Measurements from ENCODE around the gene SESN3. TPM values are rescaled to one million over a fixed set of nuclear protein-coding genes. Genes with fewer than 3 reads are reported as not detected.
A peak's percentile ranks its signal among the peaks of the same experiment; 100 is the strongest.

Gene SESN3
- total RNA-seq, 3 donors from 2014 or later: 28.2 to 98.1 (median 39.7) TPM

GRCh38 chr11:95165638-95166037 is 65.4 kb downstream of the SESN3 start:
- Histone ChIP-seq H3K36me3 (no peaks in the 10 kb centered on the region), H3K4me1 (no peaks in the 10 kb centered on the region), H3K27ac (no peak overlapping the region), H3K9me3 (no peaks in the 10 kb centered on the region), H3K4me3 (no peak overlapping the region), H3K27me3 (no peaks in the 10 kb centered on the region)
- TF ChIP-seq POLR2A (IDR thresholded peaks at IDR 0.05) (no peak), CTCF (IDR thresholded peaks at IDR 0.05) (no peak), POLR2AphosphoS5 (IDR thresholded peaks at IDR 0.05) (no peak)
- DNase-seq (ENCODE audit: low spot score in 2 of 2): no peak
- intact Hi-C loops (cut with DNase I; ENCODE audit: low total_unique reads): no loop called here

GRCh38 chr11:95163106-95163505 is 67.9 kb downstream of the SESN3 start:
- Histone ChIP-seq H3K36me3 (no peaks in the 10 kb centered on the region), H3K4me1 (no peaks in the 10 kb centered on the region), H3K27me3 (no peaks in the 10 kb centered on the region), H3K9me3 (no peaks in the 10 kb centered on the region), H3K27ac (no peak overlapping the region), H3K4me3 (no peak overlapping the region)
- no peak for TF ChIP-seq POLR2A (IDR thresholded peaks at IDR 0.05)
- no peak for TF ChIP-seq POLR2AphosphoS5 (IDR thresholded peaks at IDR 0.05)
- no peak for TF ChIP-seq CTCF (IDR thresholded peaks at IDR 0.05)
- intact Hi-C loops (cut with DNase I; ENCODE audit: low total_unique reads): no loop called here
- DNase-seq (ENCODE audit: low spot score in 2 of 2): no peak

GRCh38 chr11:95161248-95161647 is 69.8 kb downstream of the SESN3 start:
- H3K27ac ChIP-seq: no peak overlapping the region
- TF ChIP-seq POLR2AphosphoS5 (IDR thresholded peaks at IDR 0.05) (no peak), POLR2A (IDR thresholded peaks at IDR 0.05) (no peak), CTCF (IDR thresholded peaks at IDR 0.05) (no peak)
- no peaks in the 10 kb centered on the region for H3K9me3 ChIP-seq
- intact Hi-C loops (cut with DNase I; ENCODE audit: low total_unique reads): no loop called here
- H3K36me3 ChIP-seq: no peaks in the 10 kb centered on the region
- H3K27me3 ChIP-seq: no peaks in the 10 kb centered on the region
- no peaks in the 10 kb centered on the region for H3K4me1 ChIP-seq
- DNase-seq (ENCODE audit: low spot score in 2 of 2): no peak
- H3K4me3 ChIP-seq: no peak overlapping the region

GRCh38 chr11:95157824-95158223 is 73.2 kb downstream of the SESN3 start:
- TF ChIP-seq CTCF (IDR thresholded peaks at IDR 0.05): no peak
- no peak for TF ChIP-seq POLR2AphosphoS5 (IDR thresholded peaks at IDR 0.05)
- TF ChIP-seq POLR2A (IDR thresholded peaks at IDR 0.05): no peak
- H3K4me1 ChIP-seq: no peaks in the 10 kb centered on the region
- intact Hi-C loops (cut with DNase I; ENCODE audit: low total_unique reads): loop anchor here (10.0 kb wide), 2 partner anchors 547 to 607 kb away; no protein-coding TSS in a partner anchor

GRCh38 chr11:95156916-95157541 is 74.0 kb downstream of the SESN3 start:
- H3K4me1 ChIP-seq: peaks cover 0 to under 1% of the 10 kb centered on the region in 2 donors
- H3K27ac ChIP-seq: peak overlapping the region; percentile 76 to 87
- no peaks in the 10 kb centered on the region for H3K36me3 ChIP-seq
- DNase-seq (ENCODE audit: low spot score in 2 of 2): peak in 1 of 2 donors; percentile 72
- H3K27me3 ChIP-seq: no peaks in the 10 kb centered on the region
- no peak for TF ChIP-seq CTCF (IDR thresholded peaks at IDR 0.05)
- peak in 1 of 3 donors; percentile 28 for TF ChIP-seq POLR2AphosphoS5 (IDR thresholded peaks at IDR 0.05)
- no peaks in the 10 kb centered on the region for H3K9me3 ChIP-seq
- H3K4me3 ChIP-seq: peak overlapping the region in 1 of 3 donors; percentile 28
- intact Hi-C loops (cut with DNase I; ENCODE audit: low total_unique reads): loop anchor here (10.0 kb wide), 2 partner anchors 548 to 608 kb away; no protein-coding TSS in a partner anchor

More at GRCh38 chr11:95157824-95158223, 73.2 kb downstream of the SESN3 start:
- no peaks in the 10 kb centered on the region for H3K9me3 ChIP-seq
- no peak for DNase-seq (ENCODE audit: low spot score in 2 of 2)
- no peaks in the 10 kb centered on the region for H3K27me3 ChIP-seq
- H3K36me3 ChIP-seq: no peaks in the 10 kb centered on the region
- no peak overlapping the region for H3K4me3 ChIP-seq
- peak overlapping the region; percentile 76 to 87 for H3K27ac ChIP-seq
